Tongue (tissue), 2 donors: ENCODE data around the gene ARHGEF4. TPM values are rescaled to one million over a fixed set of nuclear protein-coding genes. Genes with fewer than 3 reads are reported as not detected.

Source experiments
- DNase-seq: peaks from one replicate; pipeline ENCODE4 v3.0.0-alpha.2; 2015
- total RNA-seq: library from RNA; depleted of rRNA; stranded (reverse); fragments of >200 nt; gene quantifications from one replicate; pipeline ENCODE4 v1.2.3, GENCODE V29; 2014

The ARHGEF4 gene
- total RNA-seq, result 48.5 TPM

DNA sequence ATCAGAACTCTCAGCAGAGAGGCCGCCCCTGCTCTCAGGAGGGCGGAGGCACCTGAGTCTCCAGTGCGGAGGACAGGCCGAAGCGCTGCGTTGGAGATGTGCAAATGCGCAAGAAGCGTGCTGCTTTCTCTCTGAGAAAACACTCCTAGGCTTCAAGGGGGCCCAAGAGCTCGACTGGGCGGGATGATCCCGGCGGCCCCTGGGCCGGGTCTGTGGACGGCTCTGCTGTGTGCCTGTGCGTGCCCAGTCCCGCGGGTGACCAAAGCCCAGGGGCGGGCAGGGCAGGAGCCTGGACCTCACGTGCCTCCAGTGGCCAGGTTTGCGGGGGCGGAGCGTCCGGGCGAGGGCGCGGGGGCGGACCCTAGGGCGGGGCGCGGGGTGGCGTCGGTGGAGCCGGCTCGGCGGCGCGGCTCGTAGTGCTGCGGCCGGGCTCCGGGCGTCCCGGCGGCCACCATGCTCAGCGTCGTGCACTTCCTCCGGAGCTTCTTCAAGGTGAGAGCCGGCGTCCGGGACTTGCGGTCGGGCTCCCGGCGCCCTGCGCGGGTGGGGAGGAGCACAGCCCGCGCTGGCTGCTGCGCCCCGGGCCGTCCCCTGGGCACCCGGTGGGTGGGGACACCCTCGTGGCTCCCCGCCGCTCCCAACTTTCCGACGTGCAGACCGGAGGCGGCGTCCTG is at the start of gene ARHGEF4:
TSS of gene ARHGEF4 (plus strand) at position 414 of the 674 bp plus-strand sequence. CDS start at position 454, 40 bp downstream.
- DNase-seq, result peak; percentile 27

- DNase-seq, result no peak
Observed at GRCh38 chr2:130787841-130788240, 48.9 kb upstream of the ARHGEF4 start.

DNA sequence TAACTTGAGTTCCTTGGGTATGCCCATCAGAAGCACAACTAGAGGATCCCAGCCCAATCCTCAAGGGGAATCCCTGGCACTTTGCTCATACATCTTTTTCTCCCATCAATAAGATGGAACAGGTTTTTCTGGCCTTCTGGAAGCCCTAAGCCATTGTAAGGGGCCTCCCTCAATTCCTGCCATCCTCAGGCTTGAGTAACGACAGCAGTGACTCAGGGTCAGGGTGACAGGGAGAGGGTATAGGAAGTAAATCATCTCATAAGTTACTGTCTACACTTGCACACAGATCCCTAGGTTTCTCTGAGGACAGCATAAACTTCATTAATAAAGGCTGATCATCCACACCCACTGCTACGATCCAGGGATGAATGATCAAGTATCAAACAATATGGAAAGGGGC is 46.4 kb upstream of the ARHGEF4 start:
- no peak for DNase-seq

DNA sequence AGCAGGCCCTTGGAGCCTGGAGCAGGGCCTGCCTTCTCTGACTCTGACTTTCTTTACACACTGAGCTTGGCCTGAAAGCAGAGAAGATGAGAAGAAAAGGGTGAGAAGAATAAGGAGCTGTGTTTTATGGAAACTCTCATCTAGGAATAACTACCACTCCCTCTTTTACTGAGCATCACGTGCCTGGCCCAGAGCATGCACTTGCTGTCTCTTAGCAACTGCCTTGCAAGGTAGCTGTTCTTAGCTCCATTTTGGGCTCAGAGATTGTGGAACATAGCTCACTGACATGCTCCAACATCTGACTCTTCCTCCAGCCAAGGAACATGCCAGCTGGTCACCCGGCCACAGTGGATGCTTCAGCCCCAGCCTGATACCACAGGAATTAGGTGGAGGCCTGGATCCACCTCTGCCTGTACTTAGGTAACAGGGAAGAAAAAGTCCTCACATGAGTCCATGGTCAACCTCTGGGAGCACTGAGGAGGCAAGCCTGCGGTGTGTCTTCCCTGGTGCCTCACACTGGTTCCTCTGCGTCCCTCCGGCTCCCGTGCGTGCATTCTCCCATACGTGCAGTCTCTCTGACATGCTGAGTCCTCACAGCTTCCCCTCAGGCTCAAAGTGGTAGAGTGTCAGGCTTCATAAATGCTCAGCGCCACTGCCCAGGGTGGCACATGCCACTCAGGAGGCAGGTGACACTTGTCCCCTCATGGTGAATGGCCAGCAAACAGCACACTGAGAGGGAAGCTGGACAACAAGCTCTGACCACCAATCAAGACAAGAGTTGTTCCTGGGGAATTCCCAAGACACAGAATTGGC is 45.7 kb upstream of the ARHGEF4 start:
- DNase-seq, result no peak

GRCh38 chr2:130791617-130791939 is 45.1 kb upstream of the ARHGEF4 start:
- DNase-seq, result no peak

DNA sequence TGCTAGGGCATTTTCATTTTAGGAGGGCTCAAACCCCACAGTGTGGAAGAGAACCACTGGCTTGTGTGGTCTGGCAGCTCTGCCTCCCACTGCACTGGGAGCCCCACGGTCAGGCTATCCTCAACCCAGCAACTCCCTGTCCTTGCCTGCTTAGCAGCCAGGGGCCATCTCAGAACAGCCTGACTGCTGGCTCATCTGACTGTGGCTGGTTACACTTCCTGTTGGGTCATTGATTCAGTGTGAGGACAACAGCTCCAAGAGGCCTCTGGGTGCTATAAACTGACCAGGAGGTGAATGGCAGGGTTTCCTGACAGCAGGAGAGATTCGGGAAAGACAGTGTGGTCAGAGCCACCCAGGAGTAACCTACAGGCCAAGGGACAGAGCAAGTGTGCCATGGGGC is 41.3 kb upstream of the ARHGEF4 start:
- no peak for DNase-seq

DNA sequence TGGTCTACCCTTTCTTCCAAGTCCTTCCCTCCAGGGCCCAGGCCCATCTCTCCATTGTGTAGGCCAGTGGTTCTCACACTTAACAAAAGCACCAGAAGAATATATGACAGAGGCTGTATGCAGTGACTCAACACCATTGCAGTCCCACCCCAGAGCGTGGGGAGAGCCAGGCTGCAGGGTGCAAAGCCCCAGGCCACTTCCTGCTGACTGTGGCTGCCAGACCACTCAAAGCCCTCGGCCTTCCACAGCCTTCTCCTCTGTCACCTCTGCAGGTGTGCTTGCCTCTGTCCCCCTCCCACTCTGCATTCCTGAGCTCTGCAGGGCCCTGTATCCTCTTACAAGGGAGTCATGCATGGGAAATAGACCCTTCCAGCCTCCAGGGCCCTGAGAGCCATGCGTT is 40.4 kb upstream of the ARHGEF4 start:
- no peak for DNase-seq

- DNase-seq, result peak; percentile 96
Observed at GRCh38 chr2:130797493-130798435, 39.0 kb upstream of the ARHGEF4 start.

GRCh38 chr2:130798472-130799218 is 38.1 kb upstream of the ARHGEF4 start:
- DNase-seq, result peak; percentile 74

- DNase-seq, result no peak
Observed at GRCh38 chr2:130799295-130799694, 37.4 kb upstream of the ARHGEF4 start.

DNA sequence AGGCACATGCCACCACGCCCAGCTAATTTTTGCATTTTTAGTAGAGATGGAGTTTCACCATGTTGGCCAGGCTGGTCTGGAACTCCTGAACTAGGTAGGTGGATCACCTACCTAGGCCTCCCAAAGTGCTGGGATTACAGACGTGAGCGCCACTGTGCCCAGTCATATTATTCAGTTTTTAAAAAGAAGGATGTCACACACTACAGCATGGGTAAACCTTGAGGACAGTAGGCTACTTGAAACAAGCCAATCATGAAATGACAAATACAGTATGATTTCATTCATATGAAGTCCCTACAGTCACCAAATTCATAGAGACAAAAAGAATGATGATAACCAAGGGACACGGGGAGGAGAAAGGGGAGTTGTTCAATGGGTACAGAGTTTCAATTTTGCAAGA is 31.1 kb upstream of the ARHGEF4 start:
- no peak for DNase-seq

DNA sequence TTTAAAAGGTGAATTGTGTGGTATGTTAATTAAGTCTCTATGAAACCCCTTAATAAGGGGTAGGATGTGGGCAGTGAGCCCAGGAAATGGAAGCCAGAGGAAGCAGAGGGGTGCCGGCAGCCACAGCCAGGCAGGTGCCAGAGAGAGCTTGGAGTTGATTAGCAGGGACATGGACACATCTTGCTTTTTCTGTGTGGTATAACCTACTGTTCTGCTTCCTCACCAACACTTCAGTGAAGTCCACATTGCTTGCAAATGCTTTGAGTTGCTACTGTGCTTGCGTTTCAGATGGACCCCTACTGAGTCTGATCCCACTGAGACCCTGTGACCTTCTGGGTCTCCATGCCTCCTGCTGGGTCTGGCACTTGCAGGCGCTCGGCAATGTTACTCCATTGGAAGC is 30.3 kb upstream of the ARHGEF4 start:
- no peak for DNase-seq

DNA sequence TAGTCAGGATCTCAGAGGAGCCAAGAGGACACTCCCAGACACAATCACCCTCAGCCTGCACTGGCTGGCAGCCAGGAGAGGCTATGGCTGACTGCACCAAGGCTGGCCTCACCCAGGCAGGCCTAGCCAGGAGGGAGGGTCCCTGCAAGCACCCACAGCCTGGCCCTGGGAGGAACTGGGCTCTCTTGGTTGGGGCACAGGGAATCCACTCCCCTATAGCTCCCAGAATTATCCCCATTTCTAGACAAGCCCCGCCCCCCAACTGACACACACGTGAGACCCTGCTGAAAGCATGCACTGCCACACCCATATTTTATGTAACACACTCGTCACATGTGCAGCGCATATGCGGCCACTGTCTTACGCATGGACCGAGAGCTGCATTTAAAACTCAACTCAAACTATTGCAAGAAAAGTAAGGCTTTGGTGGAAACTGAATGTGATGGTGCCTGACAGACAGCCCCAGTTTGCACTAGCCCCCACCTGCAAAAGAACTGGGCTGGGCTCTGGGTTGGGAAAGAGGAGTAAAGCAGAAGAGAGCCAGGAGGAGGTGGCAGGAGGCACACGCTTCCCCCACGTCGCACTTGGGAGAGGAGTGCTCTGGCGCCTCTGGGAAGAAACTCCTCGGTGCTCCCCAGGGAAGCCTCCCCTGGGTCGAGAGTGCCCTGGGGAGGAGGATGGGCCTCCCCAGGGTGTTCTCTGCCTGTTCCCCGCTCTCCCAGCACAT is 28.9 kb upstream of the ARHGEF4 start:
- peak; percentile 67 for DNase-seq

GRCh38 chr2:130808482-130809268 is 28.0 kb upstream of the ARHGEF4 start:
- DNase-seq, result no peak

- DNase-seq, result no peak
Observed at GRCh38 chr2:130810490-130810889, 26.2 kb upstream of the ARHGEF4 start.

DNA sequence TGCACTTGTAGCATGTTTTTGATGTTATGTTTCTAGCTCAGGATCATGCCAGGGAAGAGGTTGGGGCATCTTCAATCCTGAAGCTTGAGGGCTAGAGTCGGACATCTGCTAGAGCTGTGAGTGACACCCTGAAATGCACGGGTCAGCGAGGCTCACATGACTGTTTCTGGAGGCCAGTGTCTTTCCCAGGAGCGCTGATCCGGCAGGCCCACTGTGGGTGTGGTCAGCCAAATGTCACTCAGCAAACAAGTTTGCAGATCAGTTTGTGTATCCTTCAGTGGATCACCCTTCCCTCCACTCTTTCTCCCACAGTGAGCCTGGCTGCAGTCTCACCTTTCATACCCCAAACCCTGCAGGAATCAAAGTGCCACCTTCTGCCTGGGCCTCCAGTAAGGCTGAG is 23.0 kb upstream of the ARHGEF4 start:
- no peak for DNase-seq

DNA sequence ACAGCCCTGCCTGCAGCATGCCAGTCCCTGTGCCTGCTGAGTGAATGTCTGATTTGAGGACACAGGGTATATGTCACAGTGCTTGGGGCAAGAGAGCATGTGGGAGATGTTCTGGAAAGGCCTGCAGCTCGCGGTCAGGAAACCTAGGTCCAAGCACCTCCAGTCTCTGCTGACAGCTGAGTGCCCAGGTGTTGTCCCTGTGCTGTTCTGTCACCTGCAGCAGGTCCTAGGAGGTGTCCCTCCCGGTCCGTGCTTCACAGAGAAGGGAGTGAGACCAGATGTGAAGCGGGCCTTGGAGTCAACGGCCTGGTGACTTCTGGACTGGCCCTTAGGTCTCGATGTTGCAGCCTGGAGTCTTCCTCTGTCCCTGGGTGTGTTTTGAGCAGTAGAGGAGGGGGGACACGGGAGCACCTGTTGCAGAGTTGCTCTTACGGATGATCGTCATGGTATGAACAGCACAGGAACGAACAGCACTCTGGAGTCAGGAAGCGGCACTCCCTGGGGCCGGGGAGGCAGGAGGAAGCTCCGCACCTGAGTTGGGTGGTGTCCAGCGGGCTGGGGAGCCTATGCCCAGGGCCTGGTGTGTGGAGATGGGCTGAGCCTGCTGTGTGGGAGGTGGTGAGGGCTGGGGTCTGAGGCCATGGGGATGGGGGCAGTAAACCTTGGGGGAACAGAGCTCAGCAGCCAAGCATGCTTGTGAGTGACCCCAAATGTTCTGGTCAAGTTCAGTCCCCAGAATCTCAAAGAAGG is 21.6 kb upstream of the ARHGEF4 start:
- no peak for DNase-seq

GRCh38 chr2:130818809-130819208 is 17.9 kb upstream of the ARHGEF4 start:
- no peak for DNase-seq

GRCh38 chr2:130819226-130819607 is 17.5 kb upstream of the ARHGEF4 start:
- DNase-seq, result no peak
